Osteocyte (in vitro differentiated cells): ENCODE results near the gene SSBP2. TPM values are rescaled to one million over a fixed set of nuclear protein-coding genes. Genes with fewer than 3 reads are reported as not detected.

ENCODE experiments used
- DNase-seq: peaks from one replicate; pipeline ENCODE4 v3.0.0; 2021; ENCODE audit warnings: mixed read lengths; ENCODE audit not compliant: unreplicated experiment; ENCODE audit errors: extremely low spot score
- H3K27ac Mint-ChIP-seq: one replicate; pipeline ENCODE4 v1.8.0; 2021; ENCODE audit warnings: mild to moderate bottlenecking, mixed read lengths; ENCODE audit not compliant: unreplicated experiment
- H3K27me3 Mint-ChIP-seq: one replicate; pipeline ENCODE4 v1.8.0; 2021; ENCODE audit warnings: mixed read lengths; ENCODE audit not compliant: unreplicated experiment
- H3K36me3 Mint-ChIP-seq: one replicate; pipeline ENCODE4 v1.8.0; 2021; ENCODE audit warnings: mixed read lengths; ENCODE audit not compliant: unreplicated experiment
- H3K4me1 Mint-ChIP-seq: one replicate; pipeline ENCODE4 v1.8.0; 2021; ENCODE audit warnings: mixed read lengths; ENCODE audit not compliant: unreplicated experiment
- H3K4me3 Mint-ChIP-seq: one replicate; pipeline ENCODE4 v1.8.0; 2021; ENCODE audit warnings: mild to moderate bottlenecking, moderate library complexity, mixed read lengths; ENCODE audit not compliant: unreplicated experiment
- H3K9me3 Mint-ChIP-seq: one replicate; pipeline ENCODE4 v1.8.0; 2021; ENCODE audit warnings: mixed read lengths; ENCODE audit not compliant: unreplicated experiment
- total RNA-seq: library from RNA; stranded (reverse); gene quantifications from 2 replicates; pipeline ENCODE4 v1.2.1, GENCODE V29; 2021
- TF ChIP-seq, protein P1 (sequence below): fragments of 200-600 bp; sonication (generic); IDR thresholded peaks from 2 replicates; pipeline ENCODE4 v1.5.0; 2021; ENCODE audit warnings: antibody characterized with exemption, mild to moderate bottlenecking, moderate library complexity

Gene SSBP2
- total RNA-seq, 1 donor from 2014 or later, result 62.1 TPM

DNA sequence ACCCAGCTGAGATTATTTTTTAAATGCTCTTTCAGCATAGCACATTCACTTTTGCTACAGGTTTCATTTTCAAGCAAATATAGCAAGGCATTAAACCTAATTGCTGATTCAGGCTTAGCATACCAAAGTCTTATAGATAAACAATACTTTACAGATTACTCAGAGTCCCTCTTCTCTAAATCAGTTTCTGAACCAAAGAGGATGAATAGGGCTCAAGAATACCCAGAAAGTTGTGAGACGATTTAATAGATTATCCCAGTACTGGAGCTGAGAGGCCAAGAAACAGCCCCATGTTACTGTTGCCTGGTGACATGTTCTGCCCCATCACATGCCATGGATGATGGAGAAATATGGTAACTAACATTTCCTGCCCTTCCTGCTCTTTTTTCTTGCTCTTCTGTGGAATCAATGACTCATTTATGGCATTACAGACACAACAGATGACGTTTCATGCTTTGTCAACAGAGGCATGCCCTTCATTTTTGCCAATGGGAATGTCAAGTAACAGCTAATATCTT is 18.1 kb upstream of the SSBP2 start:
- Mint-ChIP-seq H3K27me3 (no peaks in the 10 kb centered on the region), H3K9me3 (no peaks in the 10 kb centered on the region), H3K4me3 (no peak overlapping the region), H3K27ac (peak overlapping the region; percentile 92), H3K4me1 (peaks cover 23% of the 10 kb centered on the region), H3K36me3 (peaks cover 3% of the 10 kb centered on the region)
- TF ChIP-seq, protein P1, sequence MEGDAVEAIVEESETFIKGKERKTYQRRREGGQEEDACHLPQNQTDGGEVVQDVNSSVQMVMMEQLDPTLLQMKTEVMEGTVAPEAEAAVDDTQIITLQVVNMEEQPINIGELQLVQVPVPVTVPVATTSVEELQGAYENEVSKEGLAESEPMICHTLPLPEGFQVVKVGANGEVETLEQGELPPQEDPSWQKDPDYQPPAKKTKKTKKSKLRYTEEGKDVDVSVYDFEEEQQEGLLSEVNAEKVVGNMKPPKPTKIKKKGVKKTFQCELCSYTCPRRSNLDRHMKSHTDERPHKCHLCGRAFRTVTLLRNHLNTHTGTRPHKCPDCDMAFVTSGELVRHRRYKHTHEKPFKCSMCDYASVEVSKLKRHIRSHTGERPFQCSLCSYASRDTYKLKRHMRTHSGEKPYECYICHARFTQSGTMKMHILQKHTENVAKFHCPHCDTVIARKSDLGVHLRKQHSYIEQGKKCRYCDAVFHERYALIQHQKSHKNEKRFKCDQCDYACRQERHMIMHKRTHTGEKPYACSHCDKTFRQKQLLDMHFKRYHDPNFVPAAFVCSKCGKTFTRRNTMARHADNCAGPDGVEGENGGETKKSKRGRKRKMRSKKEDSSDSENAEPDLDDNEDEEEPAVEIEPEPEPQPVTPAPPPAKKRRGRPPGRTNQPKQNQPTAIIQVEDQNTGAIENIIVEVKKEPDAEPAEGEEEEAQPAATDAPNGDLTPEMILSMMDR, result no peak
- DNase-seq, result no peak

DNA sequence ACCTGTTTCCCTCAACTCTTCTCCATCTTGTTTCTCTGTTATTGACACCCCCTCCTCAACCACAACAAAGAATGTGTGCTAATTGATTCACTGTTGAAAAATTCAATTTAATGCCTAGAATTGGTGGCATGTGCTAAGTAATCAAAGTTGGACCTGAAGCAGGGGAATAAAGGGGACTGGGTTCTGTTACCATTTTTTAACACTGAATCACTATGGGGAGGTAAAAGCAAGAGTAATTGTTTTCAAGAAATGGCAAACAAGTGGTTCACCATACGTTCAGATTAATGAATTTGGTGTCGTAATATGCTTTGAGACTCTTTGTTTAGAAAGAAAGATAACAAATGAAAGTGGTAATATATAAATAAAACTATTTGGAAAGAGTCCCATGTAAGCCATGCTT is 17.0 kb upstream of the SSBP2 start:
- DNase-seq, result no peak
- Mint-ChIP-seq H3K9me3 (no peaks in the 10 kb centered on the region), H3K4me3 (no peak overlapping the region), H3K36me3 (peaks cover 3% of the 10 kb centered on the region), H3K27ac (peak overlapping the region; percentile 62), H3K27me3 (no peaks in the 10 kb centered on the region), H3K4me1 (peaks cover 19% of the 10 kb centered on the region)
- TF ChIP-seq, protein P1, result no peak

DNA sequence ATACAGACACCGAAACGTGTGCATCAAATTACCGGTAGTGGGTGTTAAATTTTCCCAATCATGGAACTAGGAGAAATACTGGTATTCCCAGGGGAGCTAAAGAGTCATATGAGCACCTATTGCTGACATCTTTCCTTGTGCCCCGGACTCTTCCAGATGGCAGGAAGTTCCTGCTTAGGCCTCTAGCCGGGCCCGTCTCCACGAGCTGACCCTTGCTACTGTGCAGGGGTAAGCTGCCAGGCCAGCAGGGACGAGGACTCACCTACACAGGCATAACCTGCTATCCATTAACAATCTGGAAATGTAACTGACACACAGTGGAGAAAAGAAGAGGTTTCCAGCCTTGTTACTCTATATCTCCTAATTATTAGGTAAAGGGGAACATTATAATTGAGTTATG is 16.2 kb upstream of the SSBP2 start:
- no peaks in the 10 kb centered on the region for H3K9me3 Mint-ChIP-seq
- no peak overlapping the region for H3K4me3 Mint-ChIP-seq
- no peaks in the 10 kb centered on the region for H3K27me3 Mint-ChIP-seq
- peaks cover 21% of the 10 kb centered on the region for H3K4me1 Mint-ChIP-seq
- TF ChIP-seq, protein P1, result no peak
- no peak overlapping the region for H3K27ac Mint-ChIP-seq
- H3K36me3 Mint-ChIP-seq, result no peaks in the 10 kb centered on the region
- DNase-seq, result no peak

DNA sequence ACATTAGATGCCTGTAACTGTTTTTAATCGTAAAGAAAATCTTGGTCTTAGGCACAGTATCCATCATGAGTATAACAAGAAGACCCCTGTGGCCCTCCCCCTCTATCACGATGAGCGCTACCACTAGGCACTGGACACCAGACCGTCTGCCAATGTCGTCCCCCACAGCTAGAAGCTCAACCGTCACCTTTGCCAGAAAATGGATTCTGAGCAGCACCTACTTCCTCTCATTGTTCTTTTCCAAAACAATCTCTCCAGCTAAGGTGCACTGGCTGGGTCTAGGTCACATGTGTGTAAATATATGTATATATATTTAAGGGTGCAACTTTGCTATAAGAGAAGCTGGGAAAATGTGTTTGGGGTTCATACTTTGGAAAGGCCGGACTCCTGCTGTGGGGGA is 15.7 kb upstream of the SSBP2 start:
- Mint-ChIP-seq H3K4me1 (peaks cover 21% of the 10 kb centered on the region), H3K27ac (no peak overlapping the region), H3K4me3 (no peak overlapping the region), H3K9me3 (no peaks in the 10 kb centered on the region), H3K36me3 (no peaks in the 10 kb centered on the region), H3K27me3 (no peaks in the 10 kb centered on the region)
- TF ChIP-seq, protein P1, result no peak
- DNase-seq, result no peak

DNA sequence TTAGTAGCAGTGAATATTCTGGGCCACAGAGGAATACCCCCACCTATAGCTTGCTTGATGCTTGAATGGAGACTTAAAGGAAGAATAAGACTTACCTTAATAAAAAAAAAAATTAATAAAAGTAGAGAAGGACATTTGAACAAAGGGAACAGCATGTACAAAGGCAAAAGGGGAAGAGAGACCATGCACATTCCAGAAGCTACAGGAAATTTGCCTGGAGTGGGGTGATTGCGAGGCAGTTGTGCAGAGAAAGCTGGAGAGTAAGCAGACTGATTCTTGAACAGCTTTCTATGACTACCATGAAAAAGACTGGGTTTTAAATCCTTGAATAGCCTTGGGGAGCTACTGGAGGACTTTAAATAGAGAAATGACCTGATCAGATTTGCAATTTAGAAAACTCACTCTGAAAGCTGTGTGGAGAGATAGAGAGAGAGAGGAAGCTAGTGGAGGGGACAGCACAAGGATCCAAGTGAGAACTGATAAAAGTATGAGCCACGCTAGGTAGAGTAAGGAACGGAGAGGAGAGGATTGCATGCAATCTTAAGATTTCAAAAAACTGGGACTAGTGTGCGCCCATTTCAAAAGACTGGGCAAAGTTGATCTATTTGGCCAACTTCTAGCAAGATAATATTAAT is 12.5 kb upstream of the SSBP2 start:
- Mint-ChIP-seq H3K27ac (no peak overlapping the region), H3K9me3 (no peaks in the 10 kb centered on the region)

More for the DNA sequence above, 12.5 kb upstream of the SSBP2 start:
- TF ChIP-seq, protein P1, result no peak
- Mint-ChIP-seq H3K27me3 (no peaks in the 10 kb centered on the region), H3K36me3 (no peaks in the 10 kb centered on the region), H3K4me3 (no peak overlapping the region), H3K4me1 (peaks cover 21% of the 10 kb centered on the region)
- DNase-seq, result no peak
